COLO829 (cell line): ENCODE results near the gene TH.
"Not testable (repeated sequence)": the region's sequence is repeated elsewhere in the genome, so short reads cannot be mapped to it uniquely, and the experiment has no call there.

Experiments used
- DNase-seq: peaks from one replicate; pipeline ENCODE4 v3.0.0; 2012; ENCODE audit warnings: low spot score

The TH gene

GRCh38 chr11:2178055-2178773 is 6.6 kb upstream of the TH start:
- not testable (repeated sequence) for DNase-seq

GRCh38 chr11:2177076-2177475 is 5.5 kb upstream of the TH start:
- DNase-seq: no peak

GRCh38 chr11:2176389-2176900 is 4.8 kb upstream of the TH start:
- no peak for DNase-seq

- no peak for DNase-seq
These were observed 4.0 kb upstream of the TH start for GRCh38 chr11:2175659-2176058.

- no peak for DNase-seq
These were observed 2.7 kb upstream of the TH start for GRCh38 chr11:2174361-2174760.

GRCh38 chr11:2173761-2174160 is 2.1 kb upstream of the TH start:
- DNase-seq: no peak

GRCh38 chr11:2173150-2173693 is 1.6 kb upstream of the TH start:
- no peak for DNase-seq

- DNase-seq: no peak
These were observed 1.1 kb upstream of the TH start for GRCh38 chr11:2172676-2173075.

- DNase-seq: no peak
These were observed 1.7 kb downstream of the TH start for GRCh38 chr11:2169626-2170570.

GRCh38 chr11:2169005-2169378 is 2.6 kb downstream of the TH start:
- no peak for DNase-seq

- no peak for DNase-seq
These were observed 3.2 kb downstream of the TH start for GRCh38 chr11:2168286-2169004.

- no peak for DNase-seq
These were observed 4.2 kb downstream of the TH start for GRCh38 chr11:2167141-2168045.

- DNase-seq: no peak
These were observed 5.3 kb downstream of the TH start for GRCh38 chr11:2166091-2166851.

GRCh38 chr11:2165571-2165970 is 6.0 kb downstream of the TH start:
- DNase-seq: no peak

GRCh38 chr11:2164861-2165555 is 6.6 kb downstream of the TH start:
- DNase-seq: no peak

- DNase-seq: no peak
These were observed 7.5 kb downstream of the TH start for GRCh38 chr11:2164081-2164480.

- no peak for DNase-seq
These were observed 8.1 kb downstream of the TH start for GRCh38 chr11:2163428-2163978.

GRCh38 chr11:2160736-2161259 is 10.8 kb downstream of the TH start, which contains the start of gene INS:
Gene INS, minus strand, starts transcription at chr11:2161209. Its CDS starts 238 bp downstream, at chr11:2160971.
- no peak for DNase-seq
